Mesothelial cell of epicardium (in vitro differentiated cells): ENCODE results near the gene TTC39B. TPM values are rescaled to one million over a fixed set of nuclear protein-coding genes. Genes with fewer than 3 reads are reported as not detected.
A peak's percentile ranks its signal among the peaks of the same experiment; 100 is the strongest.

ENCODE experiments used
- DNase-seq, 2 experiments: peaks; one replicate each; pipeline ENCODE4 v3.0.0; 2021; ENCODE audit warnings: low spot score in 2 of 2; ENCODE audit not compliant: unreplicated experiment in 2 of 2
- H3K27ac Mint-ChIP-seq: 2 replicates; pipeline ENCODE4 v1.8.0; 2021; ENCODE audit warnings: mixed read lengths
- H3K27me3 Mint-ChIP-seq: 2 replicates; pipeline ENCODE4 v1.8.0; 2021; ENCODE audit warnings: low read depth, mixed read lengths
- H3K36me3 Mint-ChIP-seq: 2 replicates; pipeline ENCODE4 v1.8.0; 2021; ENCODE audit warnings: mixed read lengths
- H3K4me1 Mint-ChIP-seq: 2 replicates; pipeline ENCODE4 v1.8.0; 2021; ENCODE audit warnings: mixed read lengths
- H3K4me3 Mint-ChIP-seq: 2 replicates; pipeline ENCODE4 v1.8.0; 2021; ENCODE audit warnings: mild to moderate bottlenecking, moderate library complexity, mixed read lengths
- H3K9me3 Mint-ChIP-seq: 2 replicates; pipeline ENCODE4 v1.8.0; 2021; ENCODE audit warnings: mixed read lengths
- total RNA-seq: library from RNA; stranded (reverse); gene quantifications from 3 replicates; pipeline ENCODE4 v1.2.1, GENCODE V29; 2021
- TF ChIP-seq, protein P1 (sequence below): fragments of 200-600 bp; sonication (generic); IDR thresholded peaks from one replicate; pipeline ENCODE4 v1.5.0; 2021; ENCODE audit warnings: antibody characterized with exemption; ENCODE audit not compliant: unreplicated experiment

TTC39B gene
- total RNA-seq, 1 donor from 2014 or later: 6.0 TPM

GRCh38 chr9:15144622-15145061, 162.4 kb downstream of the TTC39B start:
- H3K36me3 Mint-ChIP-seq: no peaks in the 10 kb centered on the region
- no peak overlapping the region for H3K4me3 Mint-ChIP-seq
- H3K27ac Mint-ChIP-seq: no peak overlapping the region
- no peaks in the 10 kb centered on the region for H3K9me3 Mint-ChIP-seq
- TF ChIP-seq, protein P1, sequence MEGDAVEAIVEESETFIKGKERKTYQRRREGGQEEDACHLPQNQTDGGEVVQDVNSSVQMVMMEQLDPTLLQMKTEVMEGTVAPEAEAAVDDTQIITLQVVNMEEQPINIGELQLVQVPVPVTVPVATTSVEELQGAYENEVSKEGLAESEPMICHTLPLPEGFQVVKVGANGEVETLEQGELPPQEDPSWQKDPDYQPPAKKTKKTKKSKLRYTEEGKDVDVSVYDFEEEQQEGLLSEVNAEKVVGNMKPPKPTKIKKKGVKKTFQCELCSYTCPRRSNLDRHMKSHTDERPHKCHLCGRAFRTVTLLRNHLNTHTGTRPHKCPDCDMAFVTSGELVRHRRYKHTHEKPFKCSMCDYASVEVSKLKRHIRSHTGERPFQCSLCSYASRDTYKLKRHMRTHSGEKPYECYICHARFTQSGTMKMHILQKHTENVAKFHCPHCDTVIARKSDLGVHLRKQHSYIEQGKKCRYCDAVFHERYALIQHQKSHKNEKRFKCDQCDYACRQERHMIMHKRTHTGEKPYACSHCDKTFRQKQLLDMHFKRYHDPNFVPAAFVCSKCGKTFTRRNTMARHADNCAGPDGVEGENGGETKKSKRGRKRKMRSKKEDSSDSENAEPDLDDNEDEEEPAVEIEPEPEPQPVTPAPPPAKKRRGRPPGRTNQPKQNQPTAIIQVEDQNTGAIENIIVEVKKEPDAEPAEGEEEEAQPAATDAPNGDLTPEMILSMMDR: no peak
- H3K4me1 Mint-ChIP-seq: peaks cover 10% of the 10 kb centered on the region
- no peaks in the 10 kb centered on the region for H3K27me3 Mint-ChIP-seq
- no peak for DNase-seq

GRCh38 chr9:15142878-15143534, 164.0 kb downstream of the TTC39B start:
- DNase-seq: no peak
- no peaks in the 10 kb centered on the region for H3K9me3 Mint-ChIP-seq
- TF ChIP-seq, protein P1: peak; percentile 70
- no peak overlapping the region for H3K27ac Mint-ChIP-seq
- H3K36me3 Mint-ChIP-seq: no peaks in the 10 kb centered on the region
- peaks cover 12% of the 10 kb centered on the region for H3K4me1 Mint-ChIP-seq
- no peaks in the 10 kb centered on the region for H3K27me3 Mint-ChIP-seq
- no peak overlapping the region for H3K4me3 Mint-ChIP-seq

DNA sequence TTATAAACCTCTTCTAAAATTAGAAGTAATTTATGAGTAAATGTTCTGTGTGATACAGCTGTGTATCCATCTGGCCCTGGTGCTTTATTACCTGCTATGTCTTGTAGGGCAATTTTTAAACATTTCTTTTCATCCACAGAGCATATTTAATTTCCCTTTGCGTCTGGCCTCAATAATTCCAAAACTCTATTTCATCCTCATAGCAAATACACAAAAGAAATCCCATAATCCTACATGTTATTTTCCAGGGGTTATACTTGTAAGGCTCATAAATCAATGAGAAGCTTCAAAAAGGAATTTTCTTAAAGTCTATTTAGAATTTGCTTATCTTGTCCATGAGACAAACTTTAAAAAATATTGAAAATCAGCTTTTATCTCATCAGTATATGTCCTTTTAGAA, 167.0 kb downstream of the TTC39B start:
- no peaks in the 10 kb centered on the region for H3K9me3 Mint-ChIP-seq
- no peaks in the 10 kb centered on the region for H3K27me3 Mint-ChIP-seq
- H3K36me3 Mint-ChIP-seq: no peaks in the 10 kb centered on the region
- TF ChIP-seq, protein P1: no peak
- H3K4me3 Mint-ChIP-seq: no peak overlapping the region
- no peak for DNase-seq
- peak overlapping the region; percentile 78 for H3K27ac Mint-ChIP-seq
- peaks cover 20% of the 10 kb centered on the region for H3K4me1 Mint-ChIP-seq

DNA sequence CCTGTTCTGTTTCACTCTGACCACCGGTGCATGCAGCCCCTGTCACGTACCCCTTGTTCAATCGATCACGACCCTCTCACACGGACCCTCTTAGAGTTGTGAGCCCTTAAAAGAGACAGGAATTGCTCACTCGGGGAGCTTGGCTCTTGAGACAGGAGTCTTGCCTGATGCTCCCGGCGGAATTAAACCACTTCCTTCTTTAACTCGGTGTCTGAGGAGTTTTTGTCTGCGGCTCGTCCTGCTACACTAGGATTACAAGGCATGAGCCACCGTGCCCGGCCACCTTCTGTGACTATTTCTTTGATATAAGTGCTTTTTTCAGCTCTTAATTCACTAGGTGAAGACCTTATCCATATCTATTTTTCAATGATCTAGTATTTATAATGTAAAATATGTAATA, 167.5 kb downstream of the TTC39B start:
- Mint-ChIP-seq H3K27ac (peak overlapping the region; percentile 60), H3K27me3 (no peaks in the 10 kb centered on the region), H3K36me3 (no peaks in the 10 kb centered on the region), H3K9me3 (no peaks in the 10 kb centered on the region), H3K4me1 (peaks cover 22% of the 10 kb centered on the region), H3K4me3 (no peak overlapping the region)
- TF ChIP-seq, protein P1: no peak
- DNase-seq: no peak

DNA sequence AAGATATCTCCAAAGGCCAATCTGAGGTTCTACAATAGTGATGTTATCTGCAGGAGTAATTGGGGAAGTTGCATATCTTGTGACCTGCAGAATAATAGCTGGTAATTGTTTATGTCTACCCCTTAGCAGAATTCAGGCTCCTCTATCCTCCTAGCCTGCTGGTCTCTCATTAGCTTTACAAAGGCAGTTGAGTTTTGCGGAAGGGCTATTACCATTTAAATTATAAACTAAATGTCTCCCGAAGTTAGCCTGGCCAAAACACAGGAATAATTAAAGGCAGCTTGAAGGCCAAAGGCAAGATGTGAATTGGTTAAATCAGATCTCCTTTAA, 168.7 kb downstream of the TTC39B start:
- no peak overlapping the region for H3K27ac Mint-ChIP-seq
- H3K4me3 Mint-ChIP-seq: no peak overlapping the region
- DNase-seq: no peak

More for the DNA sequence above, 168.7 kb downstream of the TTC39B start:
- Mint-ChIP-seq H3K9me3 (no peaks in the 10 kb centered on the region), H3K27me3 (no peaks in the 10 kb centered on the region), H3K4me1 (peaks cover 22% of the 10 kb centered on the region), H3K36me3 (no peaks in the 10 kb centered on the region)
- TF ChIP-seq, protein P1: no peak
